UCSD-AML1 (cell line): Measurements from ENCODE around the gene PCDHGA2.

ENCODE experiments used
- DNase-seq: peaks from one replicate; lab custom pipeline; 2025; ENCODE audit not compliant: unreplicated experiment; lab: John Stamatoyannopoulos, UW

Gene PCDHGA2

DNA sequence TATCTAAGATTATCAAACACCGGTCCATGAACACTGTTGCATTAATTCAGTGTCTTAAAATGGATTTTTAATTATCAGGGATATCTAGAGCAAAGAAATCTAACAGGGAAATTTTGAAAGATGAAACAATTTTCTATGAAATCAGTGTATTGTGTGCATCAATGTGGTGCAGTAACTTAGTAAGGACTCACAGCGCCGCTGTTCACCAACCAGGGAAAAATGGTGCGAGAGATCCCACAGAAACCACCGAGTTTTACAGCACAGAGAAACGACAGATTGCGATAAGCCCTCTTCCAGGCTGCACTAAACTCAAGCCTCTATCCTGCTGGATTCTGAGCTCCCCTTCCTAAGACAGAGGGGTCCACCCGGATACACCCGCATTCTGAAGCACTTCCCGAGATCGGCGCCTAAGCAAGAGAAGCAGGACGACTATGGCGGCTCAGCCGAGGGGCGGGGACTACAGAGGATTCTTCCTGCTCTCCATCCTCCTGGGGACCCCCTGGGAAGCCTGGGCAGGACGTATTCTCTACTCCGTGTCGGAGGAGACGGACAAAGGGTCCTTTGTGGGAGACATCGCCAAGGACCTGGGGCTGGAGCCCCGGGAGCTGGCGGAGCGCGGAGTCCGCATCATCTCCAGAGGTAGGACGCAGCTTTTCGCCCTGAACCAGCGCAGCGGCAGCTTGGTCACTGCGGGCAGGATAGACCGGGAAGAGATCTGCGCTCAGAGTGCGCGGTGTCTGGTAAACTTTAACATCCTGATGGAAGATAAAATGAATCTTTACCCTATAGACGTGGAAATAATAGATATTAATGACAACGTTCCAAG lies 44.1 kb downstream of the PCDHGA2 start, which contains the start of gene PCDHGA7:
PCDHGA7 (plus strand) TSS at position 274 of the 826 bp plus-strand sequence; CDS start at position 432, 158 bp downstream.
- DNase-seq: no peak

DNA sequence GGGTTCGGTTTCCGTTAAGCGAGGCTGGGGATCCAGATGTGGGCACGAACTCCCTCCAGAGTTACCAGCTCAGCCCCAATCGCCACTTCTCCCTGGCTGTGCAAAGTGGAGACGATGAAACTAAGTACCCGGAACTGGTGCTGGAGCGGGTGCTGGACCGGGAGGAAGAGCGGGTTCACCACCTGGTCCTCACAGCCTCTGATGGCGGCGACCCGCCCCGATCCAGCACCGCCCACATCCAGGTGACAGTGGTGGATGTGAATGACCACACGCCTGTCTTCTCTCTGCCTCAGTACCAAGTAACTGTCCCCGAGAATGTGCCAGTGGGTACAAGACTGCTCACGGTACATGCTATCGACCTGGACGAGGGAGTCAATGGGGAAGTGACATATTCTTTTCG lies 44.8 kb downstream of the PCDHGA2 start:
- DNase-seq: no peak

DNA sequence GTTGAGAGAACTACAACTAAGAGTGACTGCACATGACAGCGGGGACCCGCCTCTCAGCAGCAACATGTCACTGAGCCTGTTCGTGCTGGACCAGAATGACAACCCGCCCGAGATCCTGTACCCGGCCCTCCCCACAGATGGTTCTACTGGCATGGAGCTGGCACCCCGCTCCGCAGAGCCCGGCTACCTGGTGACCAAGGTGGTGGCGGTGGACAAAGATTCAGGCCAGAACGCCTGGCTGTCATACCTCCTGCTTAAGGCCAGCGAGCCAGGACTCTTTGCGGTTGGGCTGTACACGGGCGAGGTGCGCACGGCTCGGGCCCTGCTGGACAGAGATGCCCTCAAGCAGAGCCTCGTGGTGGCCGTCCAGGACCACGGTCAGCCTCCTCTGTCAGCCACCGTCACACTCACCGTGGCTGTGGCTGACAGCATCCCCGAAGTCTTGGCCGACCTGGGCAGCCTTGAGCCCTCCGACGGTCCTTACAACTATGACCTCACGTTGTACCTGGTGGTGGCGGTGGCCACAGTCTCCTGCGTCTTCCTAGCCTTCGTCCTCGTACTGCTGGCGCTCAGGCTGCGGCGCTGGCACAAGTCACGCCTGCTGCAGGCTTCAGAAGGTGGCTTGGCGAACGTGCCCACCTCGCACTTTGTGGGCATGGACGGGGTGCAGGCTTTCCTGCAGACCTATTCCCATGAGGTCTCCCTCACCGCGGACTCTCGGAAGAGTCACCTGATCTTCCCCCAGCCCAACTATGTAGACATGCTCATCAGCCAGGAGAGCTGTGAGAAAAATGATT lies 46.1 kb downstream of the PCDHGA2 start:
- DNase-seq: no peak

DNA sequence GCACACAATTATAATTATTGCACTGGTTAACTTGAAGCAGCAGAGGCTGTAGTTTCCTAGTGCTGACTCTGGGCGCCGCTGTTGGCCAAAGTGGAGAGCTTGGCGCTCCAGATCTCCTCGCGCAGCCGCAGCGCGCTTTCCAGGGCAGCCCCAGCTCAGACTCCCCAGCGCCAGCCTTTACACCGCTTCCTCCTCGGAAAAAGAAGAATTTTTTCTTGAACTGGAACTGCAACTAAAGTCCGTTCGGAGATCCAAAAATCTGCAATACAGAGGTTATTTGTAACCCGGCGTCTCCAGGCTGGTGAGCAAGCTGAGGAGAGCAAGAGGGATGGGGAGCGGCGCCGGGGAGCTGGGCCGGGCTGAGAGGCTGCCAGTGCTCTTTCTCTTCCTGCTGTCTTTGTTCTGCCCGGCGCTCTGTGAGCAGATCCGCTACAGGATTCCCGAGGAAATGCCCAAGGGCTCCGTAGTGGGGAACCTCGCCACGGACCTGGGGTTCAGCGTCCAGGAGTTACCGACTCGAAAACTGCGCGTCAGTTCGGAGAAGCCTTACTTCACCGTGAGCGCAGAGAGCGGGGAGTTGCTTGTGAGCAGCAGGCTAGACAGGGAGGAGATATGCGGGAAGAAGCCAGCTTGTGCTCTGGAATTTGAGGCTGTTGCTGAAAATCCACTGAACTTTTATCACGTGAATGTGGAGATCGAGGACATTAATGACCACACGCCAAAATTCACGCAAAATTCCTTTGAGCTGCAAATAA lies 49.2 kb downstream of the PCDHGA2 start, which contains the start of gene PCDHGB4:
PCDHGB4 (plus strand) TSS at position 142 of the 755 bp plus-strand sequence; CDS start at position 329, 187 bp downstream.
- DNase-seq: peak; percentile 50

DNA sequence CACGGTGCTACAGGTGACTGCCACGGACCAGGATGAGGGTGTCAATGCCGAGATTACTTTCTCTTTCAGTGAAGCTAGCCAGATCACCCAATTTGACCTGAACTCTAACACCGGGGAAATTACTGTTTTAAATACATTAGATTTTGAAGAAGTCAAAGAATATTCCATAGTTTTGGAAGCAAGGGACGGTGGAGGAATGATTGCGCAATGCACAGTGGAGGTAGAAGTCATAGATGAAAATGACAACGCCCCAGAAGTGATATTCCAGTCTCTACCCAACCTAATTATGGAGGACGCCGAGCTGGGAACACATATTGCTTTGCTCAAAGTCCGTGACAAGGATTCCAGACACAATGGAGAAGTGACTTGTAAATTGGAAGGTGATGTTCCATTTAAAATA lies 50.1 kb downstream of the PCDHGA2 start:
- no peak for DNase-seq

DNA sequence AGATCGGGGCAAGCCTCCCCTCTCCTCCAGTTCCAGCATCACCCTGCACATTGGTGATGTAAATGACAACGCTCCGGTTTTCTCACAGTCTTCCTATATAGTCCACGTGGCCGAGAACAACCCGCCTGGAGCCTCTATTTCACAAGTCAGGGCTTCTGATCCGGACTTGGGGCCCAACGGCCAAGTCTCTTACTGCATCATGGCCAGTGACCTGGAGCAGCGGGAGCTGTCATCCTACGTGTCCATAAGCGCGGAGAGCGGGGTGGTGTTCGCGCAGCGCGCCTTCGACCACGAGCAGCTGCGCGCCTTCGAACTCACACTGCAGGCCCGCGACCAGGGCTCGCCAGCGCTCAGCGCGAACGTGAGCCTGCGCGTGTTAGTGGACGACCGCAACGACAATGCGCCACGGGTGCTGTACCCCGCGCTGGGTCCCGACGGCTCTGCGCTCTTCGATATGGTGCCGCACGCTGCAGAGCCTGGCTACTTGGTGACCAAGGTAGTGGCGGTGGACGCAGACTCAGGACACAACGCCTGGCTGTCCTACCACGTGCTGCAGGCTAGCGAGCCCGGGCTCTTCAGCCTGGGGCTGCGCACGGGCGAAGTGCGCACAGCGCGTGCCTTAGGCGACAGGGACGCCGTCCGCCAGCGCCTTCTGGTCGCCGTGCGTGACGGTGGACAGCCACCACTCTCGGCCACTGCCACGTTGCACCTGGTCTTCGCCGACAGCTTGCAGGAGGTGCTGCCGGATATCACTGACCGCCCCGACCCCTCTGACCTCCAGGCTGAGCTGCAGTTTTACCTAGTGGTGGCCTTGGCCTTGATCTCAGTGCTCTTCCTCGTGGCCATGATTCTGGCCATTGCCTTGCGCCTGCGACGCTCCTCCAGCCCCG lies 50.8 kb downstream of the PCDHGA2 start:
- DNase-seq: no peak

DNA sequence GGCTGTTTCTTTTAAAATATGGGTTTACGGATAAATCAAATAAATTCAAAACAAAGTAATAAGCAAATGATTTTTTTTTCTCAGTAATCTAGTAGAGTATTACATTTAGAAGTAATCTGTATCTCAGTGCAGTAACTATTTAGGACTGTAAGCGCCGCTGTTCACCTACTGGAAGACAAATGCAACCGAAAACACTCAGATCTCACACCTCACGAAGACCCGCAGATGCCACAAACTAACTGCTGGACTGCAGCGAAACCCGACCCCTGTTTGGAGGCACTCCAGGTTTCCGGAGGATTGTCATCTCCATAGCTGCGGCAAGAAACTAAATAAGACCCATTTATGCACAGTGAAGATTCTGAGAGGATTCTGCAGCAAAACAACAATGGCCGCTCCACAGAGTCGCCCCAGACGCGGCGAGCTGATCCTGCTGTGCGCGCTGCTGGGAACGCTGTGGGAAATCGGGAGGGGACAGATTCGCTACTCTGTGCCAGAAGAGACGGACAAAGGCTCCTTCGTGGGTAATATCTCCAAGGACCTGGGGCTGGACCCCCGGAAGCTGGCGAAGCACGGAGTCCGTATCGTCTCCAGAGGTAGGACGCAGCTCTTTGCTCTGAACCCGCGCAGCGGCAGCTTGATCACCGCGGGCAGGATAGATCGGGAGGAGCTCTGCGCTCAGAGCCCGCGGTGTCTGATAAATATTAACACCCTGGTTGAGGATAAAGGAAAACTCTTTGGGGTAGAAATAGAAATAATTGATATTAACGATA lies 54.1 kb downstream of the PCDHGA2 start, which contains the start of gene PCDHGA8:
PCDHGA8 (plus strand) TSS at position 205 of the 770 bp plus-strand sequence; CDS start at position 386, 181 bp downstream.
- DNase-seq: no peak
